GM12878 (cell line): ENCODE data around the gene GINS2. TPM values are rescaled to one million over a fixed set of nuclear protein-coding genes. Genes with fewer than 3 reads are reported as not detected.

Source experiments
- ATAC-seq: fragments of 200-7000 bp; cut with Tn5 transposase; 3 replicates; pipeline ENCODE4 v1.9.1; 2020; ENCODE audit warnings: mild to moderate bottlenecking, moderate library complexity
- BruUV-seq: library from RNA; stranded (reverse); fragments of 400-500 nt; replicated peaks from 2 replicates; lab custom pipeline; 2021; lab: Mats Ljungman, UMichigan
- CTCF ChIA-PET: fragments of 300-600 bp; sonication (Branson Sonifier 250); formaldehyde crosslinking; extraction: SDS; loops from one replicate; lab custom pipeline; 2021; ENCODE audit warnings: inconsistent platforms; lab: Yijun Ruan, JAX
- POLR2A ChIA-PET: fragments of 350-600 bp; formaldehyde crosslinking; extraction: SDS; loops from one replicate; lab custom pipeline; 2021; ENCODE audit warnings: inconsistent platforms; lab: Charles Lee
- RAD21 ChIA-PET: fragments of 300-600 bp; sonication (Branson Sonifier 250); formaldehyde crosslinking; loops from one replicate; lab custom pipeline; 2023; ENCODE audit warnings: antibody characterized with exemption; ENCODE audit not compliant: unreplicated experiment; lab: Charles Lee
- SMC1A ChIA-PET: fragments of 300-600 bp; sonication (Branson Sonifier 250); formaldehyde crosslinking; loops from one replicate; lab custom pipeline; 2023; ENCODE audit not compliant: unreplicated experiment, uncharacterized antibody; lab: Charles Lee
- DNase-seq: peaks from one replicate; pipeline ENCODE4 v3.0.0-alpha.2; 2011; ENCODE audit warnings: low read depth, low spot score
- FAIRE-seq: peaks from 3 replicates; lab custom pipeline; 2011; peaks lifted over from hg19 to GRCh38; lab: Jason Lieb, UNC
- H2AFZ ChIP-seq: 2 replicates; pipeline ENCODE4 v1.6.0; 2011; ENCODE audit warnings: low read depth, low read length, control low read depth; ENCODE audit not compliant: control insufficient read depth
- H3K27ac ChIP-seq: 2 replicates; pipeline ENCODE4 v1.5.1; 2011; ENCODE audit warnings: control low read depth; ENCODE audit not compliant: control insufficient read depth, insufficient read depth
- H3K27me3 ChIP-seq, 2 experiments: replicated peaks in 1 of 2; 2 replicates each; pipeline versions ENCODE4 v1.6.0 to v1.6.1; 2011; ENCODE audit warnings: low read length in 1 of 2; ENCODE audit not compliant: control insufficient read depth in 2 of 2, insufficient read depth in 2 of 2
- H3K36me3 ChIP-seq, 2 experiments: 2 replicates each; pipeline ENCODE4 v1.5.1; 2011; ENCODE audit warnings: low read length in 1 of 2; ENCODE audit not compliant: control insufficient read depth in 2 of 2, insufficient read depth in 2 of 2
- H3K4me1 ChIP-seq: 2 replicates; pipeline ENCODE4 v1.6.1; 2011; ENCODE audit warnings: mild to moderate bottlenecking, low read length, moderate library complexity, mixed read lengths; ENCODE audit not compliant: control insufficient read depth, insufficient read depth
- H3K4me2 ChIP-seq: 2 replicates; pipeline ENCODE4 v1.6.0; 2011; ENCODE audit warnings: control low read depth; ENCODE audit not compliant: control insufficient read depth, insufficient read depth
- H3K4me3 ChIP-seq: fragments of 200-600 bp; sonication (generic); 2 replicates; pipeline ENCODE4 v1.5.1; 2016
- H3K79me2 ChIP-seq: 2 replicates; pipeline ENCODE4 v1.6.0; 2011; ENCODE audit warnings: low read length; ENCODE audit not compliant: control insufficient read depth, insufficient read depth
- H3K9ac ChIP-seq: 2 replicates; pipeline ENCODE4 v1.8.0; 2011; ENCODE audit warnings: low read length, control low read depth, mixed read lengths; ENCODE audit not compliant: control insufficient read depth, insufficient read depth
- H3K9me3 ChIP-seq: replicated peaks from 3 replicates; pipeline ENCODE4 v1.5.1; 2011; ENCODE audit warnings: mild to moderate bottlenecking, low read length; ENCODE audit not compliant: control insufficient read depth, insufficient read depth
- H4K20me1 ChIP-seq: 2 replicates; pipeline ENCODE4 v1.6.0; 2011; ENCODE audit not compliant: control insufficient read depth, insufficient read depth
- BMI1 ChIP-seq: fragments of 450-650 bp; IDR thresholded peaks from 2 replicates; pipeline ENCODE4 v1.6.1; 2016; ENCODE audit warnings: mild to moderate bottlenecking, moderate library complexity, borderline replicate concordance
- YY1 ChIP-seq: IDR thresholded peaks from 2 replicates; pipeline ENCODE4 v1.6.1; 2011; ENCODE audit warnings: low read depth, mild to moderate bottlenecking, low read length
- ZNF687 ChIP-seq: fragments of 450-650 bp; IDR thresholded peaks from 2 replicates; pipeline ENCODE4 v1.6.1; 2017; ENCODE audit warnings: mild to moderate bottlenecking, moderate library complexity
- WGBS: methylation state at CpG from one replicate; pipeline ENCODE4 v1.1.6; 2016; ENCODE audit warnings: low lambda C conversion rate; ENCODE audit not compliant: insufficient replicate concordance, insufficient coverage; ENCODE audit errors: missing lambda C conversion rate; 5-methylcytosine and 5-hydroxymethylcytosine counted together
- in situ Hi-C: fragments of 300-500 bp; cut with MboI; formaldehyde crosslinking; loops from 9 replicates; pipeline ENCODE4 v1.14.3; 2018; ENCODE audit warnings: mixed read lengths
- intact Hi-C: fragments of 100-400 bp; cut with micrococcal nuclease; formaldehyde crosslinking; loops from one replicate; pipeline ENCODE4 v1.14.2; 2022; ENCODE audit not compliant: unreplicated experiment
- polyA plus RNA-seq, 11 experiments: library from polyadenylated mRNA; depleted of rRNA in 4 of 11; unstranded in 6 of 11; stranded (reverse) in 5 of 11; fragments of >200 nt; fragmentation: Nextera tagmentation in 4 of 11; fragmentation: Illumina TruSeq in 1 of 11; extraction: Ambion mirVana in 4 of 11; extraction: Trizol in 1 of 11; gene quantifications; 1 replicate in 1 of 11; 2 replicates in 10 of 11; pipeline versions ENCODE4 v1.2.1 to v1.2.3, GENCODE V29; 2011 to 2016; ENCODE audit warnings: inconsistent platforms in 2 of 11, missing spikeins in 2 of 11, low read depth in 1 of 11
- total RNA-seq, 4 experiments: library from RNA; depleted of rRNA in 3 of 4; stranded (reverse); fragments of >200 nt in 3 of 4; fragmentation: Illumina TruSeq in 1 of 4; extraction: Trizol in 1 of 4; gene quantifications; 2 replicates each; pipeline versions ENCODE4 v1.2.1 to v1.2.3, GENCODE V29; 2013 to 2021

The GINS2 gene
- total and polyA plus RNA-seq, 10 of the 15 experiments (the other 5 are each of a cell fraction or from before 2014, with no cell fraction given), result 42.7 to 90.8 (median 57.0) TPM

GRCh38 chr16:85710732-85711131 is 22.0 kb upstream of the GINS2 start:
- CTCF ChIA-PET, result no interaction called here
- RAD21 ChIA-PET, result no interaction called here
- no peak for TF ChIP-seq YY1
- no peak for TF ChIP-seq ZNF687
- no peak for TF ChIP-seq BMI1
- TF ChIP-seq, all 136 proteins: peak for 0
- no peaks in the 10 kb centered on the region for H4K20me1 ChIP-seq
- in situ Hi-C loops, result no loop called here
- H3K79me2 ChIP-seq, result no peaks in the 10 kb centered on the region
- DNase-seq (no peak), ATAC-seq (no peak), FAIRE-seq (no peak)
- POLR2A ChIA-PET, result no interaction called here
- H3K36me3 ChIP-seq, result no peaks in the 10 kb centered on the region
- no peaks in the 10 kb centered on the region for H3K27me3 ChIP-seq
- H3K27ac ChIP-seq, result no peak overlapping the region
- no peak overlapping the region for H3K9ac ChIP-seq
- H3K4me3 ChIP-seq, result no peak overlapping the region
- no peaks in the 10 kb centered on the region; the same call in 2 of the 3 replicates for H3K9me3 ChIP-seq
- no TSS peak for BruUV-seq
- no peaks in the 10 kb centered on the region for H3K4me1 ChIP-seq
- SMC1A ChIA-PET, result no interaction called here
- no peak overlapping the region for H3K4me2 ChIP-seq
- intact Hi-C loops, result loop anchor here (10.0 kb wide), 1 partner anchor 316 kb away; no protein-coding TSS in a partner anchor
- no peak overlapping the region for H2AFZ ChIP-seq
- 70% methylated on average over 9 of the region's 9 CpGs for WGBS
